ENCODE results near the gene PRRT1.
"Not testable (repeated sequence)": the region's sequence is repeated elsewhere in the genome, so short reads cannot be mapped to it uniquely, and the experiment has no call there.

Gene PRRT1

GRCh38 chr6:32188381-32189068 lies 36.8 kb upstream of the PRRT1 start:
- TF ChIP-seq PAX5 (IDR thresholded peaks at IDR 0.05; ENCODE audit: insufficient read depth, low read length, severe bottlenecking) (no peak), TAF1 (IDR thresholded peaks at IDR 0.05; ENCODE audit: low read depth, low read length) (no peak), POU2F2 (IDR thresholded peaks at IDR 0.05; ENCODE audit: low read depth, low read length) (no peak), POLR2AphosphoS5 (IDR thresholded peaks at IDR 0.05; ENCODE audit: low read depth, low read length) (no peak)
- DNase-seq (ENCODE audit: insufficient read length, low spot score) (no peak), FAIRE-seq (no peak)

- DNase-seq (ENCODE audit: insufficient read length, low spot score), result not testable (repeated sequence)
- FAIRE-seq, result peak; percentile 58
Observed at GRCh38 chr6:32187725-32188380, 36.1 kb upstream of the PRRT1 start.

- no peak for TF ChIP-seq POU2F2 (IDR thresholded peaks at IDR 0.05; ENCODE audit: low read depth, low read length)
- TF ChIP-seq SPI1 (IDR thresholded peaks at IDR 0.05; ENCODE audit: low read depth, low read length), result peak; percentile 63
- FAIRE-seq, result no peak
- DNase-seq (ENCODE audit: insufficient read length, low spot score), result no peak
Observed at GRCh38 chr6:32187009-32187709, 35.4 kb upstream of the PRRT1 start.

- DNase-seq (ENCODE audit: insufficient read length, low spot score); FAIRE-seq: not testable (repeated sequence)
Observed at GRCh38 chr6:32186151-32186840, 34.6 kb upstream of the PRRT1 start.

GRCh38 chr6:32185681-32186131 lies 34.0 kb upstream of the PRRT1 start:
- FAIRE-seq, result peak; percentile 73
- DNase-seq (ENCODE audit: insufficient read length, low spot score), result not testable (repeated sequence)

GRCh38 chr6:32184084-32184640 lies 32.4 kb upstream of the PRRT1 start, which contains the start of gene AGER:
Gene AGER, minus strand, starts transcription at chr6:32184253. Its CDS starts 31 bp downstream, at chr6:32184222.
- DNase-seq (ENCODE audit: insufficient read length, low spot score), result no peak
- TF ChIP-seq POU2F2 (IDR thresholded peaks at IDR 0.05; ENCODE audit: low read depth, low read length) (no peak), POLR2AphosphoS5 (IDR thresholded peaks at IDR 0.05; ENCODE audit: low read depth, low read length) (peak; percentile 33; the same call in 1 of the 2 replicates), PAX5 (IDR thresholded peaks at IDR 0.05; ENCODE audit: insufficient read depth, low read length, severe bottlenecking) (no peak)
- FAIRE-seq, result no peak

- no peak for FAIRE-seq
- DNase-seq (ENCODE audit: insufficient read length, low spot score), result no peak
- TF ChIP-seq POLR2AphosphoS5 (IDR thresholded peaks at IDR 0.05; ENCODE audit: low read depth, low read length) (no peak), PAX5 (IDR thresholded peaks at IDR 0.05; ENCODE audit: insufficient read depth, low read length, severe bottlenecking) (no peak), TAF1 (IDR thresholded peaks at IDR 0.05; ENCODE audit: low read depth, low read length) (no peak), POU2F2 (IDR thresholded peaks at IDR 0.05; ENCODE audit: low read depth, low read length) (no peak), SPI1 (IDR thresholded peaks at IDR 0.05; ENCODE audit: low read depth, low read length) (no peak), POLR2A (IDR thresholded peaks at IDR 0.05; ENCODE audit: low read depth, low read length) (no peak)
Observed at GRCh38 chr6:32183483-32184083, 31.8 kb upstream of the PRRT1 start.

GRCh38 chr6:32183030-32183429 lies 31.3 kb upstream of the PRRT1 start:
- no peak for FAIRE-seq
- TF ChIP-seq POLR2AphosphoS5 (IDR thresholded peaks at IDR 0.05; ENCODE audit: low read depth, low read length) (no peak), POU2F2 (IDR thresholded peaks at IDR 0.05; ENCODE audit: low read depth, low read length) (no peak), TAF1 (IDR thresholded peaks at IDR 0.05; ENCODE audit: low read depth, low read length) (no peak)

GRCh38 chr6:32182555-32182981 lies 30.8 kb upstream of the PRRT1 start:
- TF ChIP-seq POU2F2 (IDR thresholded peaks at IDR 0.05; ENCODE audit: low read depth, low read length) (no peak), POLR2A (IDR thresholded peaks at IDR 0.05; ENCODE audit: low read depth, low read length) (no peak), TAF1 (IDR thresholded peaks at IDR 0.05; ENCODE audit: low read depth, low read length) (no peak), SPI1 (IDR thresholded peaks at IDR 0.05; ENCODE audit: low read depth, low read length) (no peak), PAX5 (IDR thresholded peaks at IDR 0.05; ENCODE audit: insufficient read depth, low read length, severe bottlenecking) (no peak), POLR2AphosphoS5 (IDR thresholded peaks at IDR 0.05; ENCODE audit: low read depth, low read length) (no peak)
- FAIRE-seq, result no peak

More at GRCh38 chr6:32183030-32183429, 31.3 kb upstream of the PRRT1 start:
- no peak for DNase-seq (ENCODE audit: insufficient read length, low spot score)

GRCh38 chr6:32181915-32182529 lies 30.3 kb upstream of the PRRT1 start:
- no peak for TF ChIP-seq POLR2AphosphoS5 (IDR thresholded peaks at IDR 0.05; ENCODE audit: low read depth, low read length)
- DNase-seq (ENCODE audit: insufficient read length, low spot score) (no peak), FAIRE-seq (no peak)

More at GRCh38 chr6:32182555-32182981, 30.8 kb upstream of the PRRT1 start:
- DNase-seq (ENCODE audit: insufficient read length, low spot score), result no peak
